PC-9 (cell line): ENCODE results near the gene SLC8A1. TPM values are rescaled to one million over a fixed set of nuclear protein-coding genes. Genes with fewer than 3 reads are reported as not detected.

Source experiments
- BruUV-seq: library from RNA; stranded (reverse); fragments of 400-500 nt; replicated peaks from 2 replicates; lab custom pipeline; 2021; lab: Mats Ljungman, UMichigan
- CTCF ChIA-PET: fragments of 300-600 bp; sonication (Branson Sonifier 250); formaldehyde crosslinking; loops from one replicate; lab custom pipeline; 2022; ENCODE audit warnings: antibody characterized with exemption; lab: Charles Lee
- POLR2A ChIA-PET: fragments of 300-600 bp; sonication (Branson Sonifier 250); formaldehyde crosslinking; loops from one replicate; lab custom pipeline; 2022; ENCODE audit warnings: antibody characterized with exemption; ENCODE audit not compliant: unreplicated experiment; lab: Charles Lee
- DNase-seq, 2 experiments: peaks; one replicate each; pipeline versions ENCODE4 v3.0.0 to v3.0.0-alpha.2; 2015 to 2022; ENCODE audit warnings: mixed read lengths in 1 of 2
- H2AFZ ChIP-seq: fragments of 200-600 bp; sonication (generic); 2 replicates; pipeline ENCODE4 v1.8.1; 2017; ENCODE audit warnings: antibody characterized with exemption
- H3F3A ChIP-seq: fragments of 200-600 bp; sonication (generic); 2 replicates; pipeline ENCODE4 v1.8.1; 2017; ENCODE audit warnings: antibody characterized with exemption, mild to moderate bottlenecking, low read depth; ENCODE audit not compliant: insufficient read depth
- H3K27ac ChIP-seq: fragments of 200-600 bp; sonication (generic); 2 replicates; pipeline ENCODE4 v1.6.1; 2016; ENCODE audit warnings: mixed run types
- H3K27me3 ChIP-seq: fragments of 200-600 bp; sonication (generic); 2 replicates; pipeline ENCODE4 v1.6.1; 2016; ENCODE audit warnings: low read depth, mixed run types; ENCODE audit not compliant: insufficient read depth
- H3K36me3 ChIP-seq: fragments of 200-600 bp; sonication (generic); 2 replicates; pipeline ENCODE4 v1.6.1; 2016; ENCODE audit warnings: low read depth, mixed run types
- H3K4me1 ChIP-seq: fragments of 200-600 bp; sonication (generic); replicated peaks from 2 replicates; pipeline ENCODE4 v1.6.1; 2016; ENCODE audit warnings: mixed run types; ENCODE audit not compliant: insufficient read depth
- H3K4me2 ChIP-seq: fragments of 200-600 bp; sonication (generic); 2 replicates; pipeline ENCODE4 v1.6.1; 2017; ENCODE audit warnings: mixed run types
- H3K4me3 ChIP-seq: fragments of 200-600 bp; sonication (generic); 2 replicates; pipeline ENCODE4 v1.6.1; 2016; ENCODE audit warnings: mixed run types
- H3K79me2 ChIP-seq: fragments of 200-600 bp; sonication (generic); 2 replicates; pipeline ENCODE4 v1.6.1; 2017; ENCODE audit warnings: low read depth, mixed run types
- H3K9me2 ChIP-seq: fragments of 200-600 bp; sonication (generic); 2 replicates; pipeline ENCODE4 v1.8.1; 2017; ENCODE audit warnings: mild to moderate bottlenecking; ENCODE audit not compliant: insufficient read depth
- H3K9me3 ChIP-seq: fragments of 200-600 bp; sonication (generic); 2 replicates; pipeline ENCODE4 v1.8.1; 2016; ENCODE audit warnings: low read depth; ENCODE audit not compliant: insufficient read depth
- H4K20me1 ChIP-seq: fragments of 200-600 bp; sonication (generic); 2 replicates; pipeline ENCODE4 v1.8.1; 2017; ENCODE audit not compliant: insufficient read depth
- CTCF ChIP-seq: fragments of 200-600 bp; sonication (generic); conservative IDR thresholded peaks from 2 replicates; pipeline ENCODE4 v1.6.1; 2017; ENCODE audit warnings: mixed run types, antibody characterized with exemption, mild to moderate bottlenecking, moderate library complexity
- EZH2 ChIP-seq: fragments of 200-600 bp; sonication (generic); IDR thresholded peaks from 2 replicates; pipeline ENCODE4 v1.8.0; 2017; ENCODE audit warnings: antibody characterized with exemption, low read depth
- intact Hi-C: fragments of 100-400 bp; cut with micrococcal nuclease; formaldehyde crosslinking; loops from one replicate; pipeline ENCODE4 v1.10.0; 2022; ENCODE audit not compliant: unreplicated experiment
- total RNA-seq: library from RNA; stranded (reverse); gene quantifications from 2 replicates; pipeline ENCODE4 v1.2.3, GENCODE V29; 2021

SLC8A1 gene
- total RNA-seq, 1 experiment from 2014 or later = 13.5 TPM

- Histone ChIP-seq H3K4me3 (no peak overlapping the region), H2AFZ (no peak overlapping the region), H3K27me3 (no peaks in the 10 kb centered on the region), H3K4me1 (no peaks in the 10 kb centered on the region), H3F3A (no peaks in the 10 kb centered on the region), H3K4me2 (no peak overlapping the region), H3K36me3 (no peaks in the 10 kb centered on the region), H4K20me1 (no peaks in the 10 kb centered on the region), H3K9me2 (no peaks in the 10 kb centered on the region), H3K27ac (no peak overlapping the region), H3K9me3 (no peaks in the 10 kb centered on the region), H3K79me2 (no peaks in the 10 kb centered on the region)
- DNase-seq = no peak
- intact Hi-C loops = no loop called here
- POLR2A ChIA-PET = no interaction called here
- CTCF ChIA-PET = no interaction called here
- TF ChIP-seq EZH2 (no peak), CTCF (no peak)
- no TSS peak for BruUV-seq
Observed at GRCh38 chr2:40202798-40203400, 249.0 kb downstream of the SLC8A1 start.

- no TSS peak for BruUV-seq
- intact Hi-C loops = no loop called here
- ChIA-PET POLR2A (no interaction called here), CTCF (no interaction called here)
- no peaks in the 10 kb centered on the region for H3F3A ChIP-seq
- TF ChIP-seq CTCF (no peak), EZH2 (no peak)
- H3K36me3 ChIP-seq = no peaks in the 10 kb centered on the region
- no peaks in the 10 kb centered on the region for H3K4me1 ChIP-seq
- H3K9me3 ChIP-seq = no peaks in the 10 kb centered on the region
- H3K27ac ChIP-seq = no peak overlapping the region
- DNase-seq = no peak
- H2AFZ ChIP-seq = no peak overlapping the region
- no peak overlapping the region for H3K4me3 ChIP-seq
- H4K20me1 ChIP-seq = no peaks in the 10 kb centered on the region
- H3K79me2 ChIP-seq = no peaks in the 10 kb centered on the region
- no peaks in the 10 kb centered on the region for H3K27me3 ChIP-seq
- no peaks in the 10 kb centered on the region for H3K9me2 ChIP-seq
- H3K4me2 ChIP-seq = no peak overlapping the region
Observed at GRCh38 chr2:40201425-40201824, 250.5 kb downstream of the SLC8A1 start.

DNA sequence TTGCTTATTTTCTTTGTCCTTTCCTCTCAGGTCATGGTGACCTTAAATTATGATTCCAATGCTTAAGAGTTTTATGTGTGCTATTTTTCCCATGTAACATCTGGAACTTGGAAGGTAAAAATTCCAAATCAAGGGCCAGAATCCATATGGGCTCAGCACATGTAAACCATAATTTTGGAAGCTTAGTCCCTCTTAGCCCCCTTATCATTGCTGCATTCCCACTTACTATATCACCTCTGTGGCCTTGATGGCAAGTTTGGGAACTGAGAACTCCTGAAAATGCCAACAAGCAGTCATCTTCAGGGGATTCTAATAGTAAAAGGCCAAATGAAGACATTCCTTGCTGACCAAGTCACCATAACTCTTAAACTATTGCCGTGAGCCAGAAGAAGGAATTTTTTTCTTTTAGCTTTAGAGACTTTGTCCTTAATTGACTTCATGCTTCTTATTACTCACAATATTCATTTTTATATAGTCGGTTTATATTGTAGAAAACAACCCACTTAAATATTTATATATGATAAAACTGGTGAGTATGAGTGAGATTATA lies 251.4 kb downstream of the SLC8A1 start:
- TF ChIP-seq CTCF (no peak), EZH2 (no peak)
- intact Hi-C loops = no loop called here
- Histone ChIP-seq H3K4me1 (no peaks in the 10 kb centered on the region), H3K9me2 (no peaks in the 10 kb centered on the region), H3K27ac (no peak overlapping the region), H4K20me1 (no peaks in the 10 kb centered on the region), H3K36me3 (no peaks in the 10 kb centered on the region), H3F3A (no peaks in the 10 kb centered on the region), H3K9me3 (no peaks in the 10 kb centered on the region), H3K4me2 (no peak overlapping the region), H3K4me3 (no peak overlapping the region), H3K79me2 (no peaks in the 10 kb centered on the region), H2AFZ (no peak overlapping the region), H3K27me3 (no peaks in the 10 kb centered on the region)
- ChIA-PET CTCF (no interaction called here), POLR2A (no interaction called here)
- no peak for DNase-seq
- no TSS peak for BruUV-seq
